Kidney (tissue), 22 donors: Measurements from ENCODE around the gene F2. TPM values are rescaled to one million over a fixed set of nuclear protein-coding genes. Genes with fewer than 3 reads are reported as not detected.
"Not testable (repeated sequence)": the region's sequence is repeated elsewhere in the genome, so short reads cannot be mapped to it uniquely, and the experiment has no call there.

Experiments used
- DNase-seq, 5 donors: peaks; one replicate each; pipeline ENCODE4 v3.0.0-alpha.2; 2013 to 2020
- FAIRE-seq: peaks from 2 replicates; lab custom pipeline; 2012; peaks lifted over from hg19 to GRCh38; lab: Jason Lieb, UNC
- H3K27ac ChIP-seq, 2 donors: one replicate each; pipeline ENCODE4 v1.7.0; 2013; ENCODE audit warnings: low read depth in 2 of 2, low read length in 2 of 2, inconsistent platforms in 1 of 2
- H3K27me3 ChIP-seq: one replicate; pipeline ENCODE4 v1.7.1; 2013; ENCODE audit warnings: low read length, inconsistent platforms; ENCODE audit not compliant: control insufficient read depth, insufficient read depth
- H3K36me3 ChIP-seq, 3 donors: one replicate each; pipeline versions ENCODE4 v1.7.0 to v1.7.1; 2013; ENCODE audit warnings: low read length in 3 of 3, control low read depth in 1 of 3, inconsistent platforms in 1 of 3; ENCODE audit not compliant: insufficient read depth in 3 of 3, control insufficient read depth in 2 of 3
- H3K4me1 ChIP-seq, 3 donors: one replicate each; pipeline versions ENCODE4 v1.7.0 to v1.7.1; 2013; ENCODE audit warnings: low read length in 3 of 3, inconsistent platforms in 1 of 3, low read depth in 1 of 3; ENCODE audit not compliant: control insufficient read depth in 2 of 3, insufficient read depth in 2 of 3
- H3K4me3 ChIP-seq, 3 donors: one replicate each; pipeline versions ENCODE4 v1.7.0 to v1.8.1; 2013; ENCODE audit warnings: low read length in 3 of 3, control low read depth in 1 of 3, inconsistent platforms in 1 of 3
- H3K9ac ChIP-seq, 3 donors: one replicate each; pipeline versions ENCODE4 v1.7.0 to v1.7.1; 2013; ENCODE audit warnings: low read length in 3 of 3, control low read depth in 1 of 3, inconsistent platforms in 1 of 3
- H3K9me3 ChIP-seq, 3 donors: one replicate each; pipeline versions ENCODE4 v1.7.0 to v1.7.1; 2013; ENCODE audit warnings: low read length in 3 of 3, control low read depth in 1 of 3, inconsistent platforms in 1 of 3; ENCODE audit not compliant: control insufficient read depth in 2 of 3, insufficient read depth in 1 of 3
- intact Hi-C: fragments of 100-400 bp; cut with DNase I; formaldehyde crosslinking; loops from one replicate; pipeline ENCODE4 v1.11.1; 2022
- long read RNA-seq, 10 donors: library from polyadenylated mRNA in 1 of 10; unstranded in 1 of 10; transcript quantifications; one replicate each; pipeline ENCODE4 v2.0.0 and lab custom pipeline, GENCODE V29; 2021 to 2026
- polyA plus RNA-seq: library from polyadenylated mRNA; stranded (reverse); fragments of 350-450 nt; fragmentation: Illumina TruSeq; extraction: RNeasy Lipid Tissue Mini Kit (QIAGEN cat#74804); gene quantifications from one replicate; pipeline ENCODE4 v1.2.3, GENCODE V29; 2014; ENCODE audit warnings: low read depth, low replicate concordance; ENCODE audit not compliant: insufficient read depth
- total RNA-seq: library from RNA; stranded (reverse); fragmentation: NEBNext Ultra II Directional; extraction: Animal tissue kit (Norgen Biotek cat#: 25700); gene quantifications from one replicate; pipeline ENCODE4 v1.2.1, GENCODE V29; 2021
- TF ChIP-seq, protein P1 (sequence below): IDR thresholded peaks from 3 replicates; pipeline ENCODE4 v1.5.1; 2012; ENCODE audit warnings: mild to moderate bottlenecking, moderate library complexity, borderline replicate concordance; ENCODE audit not compliant: insufficient read depth; ENCODE audit errors: extremely low read depth
- donor health status: control.
- donor health status: control.
- donor health status: control.
- donor health status: control.
- donor health status: control.
- donor health status: DM: yes; HTN: yes; CAD: no.
- donor health status: Normal renal cell carcinoma (clear cell type).

The F2 gene
- not detected for total RNA-seq
- not detected for polyA plus RNA-seq
- long read RNA-seq, donor 1, partial matches to known transcripts = 11 of 11 reads
- long read RNA-seq, donor 1, other reads (novel, unspliced or antisense) = 0 of 11 reads
- long read RNA-seq, donor 2, partial matches to known transcripts = 0 of 1 reads
- long read RNA-seq, donor 2, other reads (novel, unspliced or antisense) = 0 of 1 reads
- long read RNA-seq, donor 3, partial matches to known transcripts = 0 of 2 reads
- long read RNA-seq, donor 3, other reads (novel, unspliced or antisense) = 0 of 2 reads
- long read RNA-seq, donor 4, partial matches to known transcripts = 0 of 1 reads
- long read RNA-seq, donor 4, other reads (novel, unspliced or antisense) = 0 of 1 reads
- long read RNA-seq, donor 5 = 0 reads
- long read RNA-seq, donor 6 = 0 reads
- long read RNA-seq, donor 7 = 0 reads
- long read RNA-seq, donor 8 = 0 reads
- long read RNA-seq, donor 9 = 0 reads
- long read RNA-seq, donor 10 = 0 reads

DNA sequence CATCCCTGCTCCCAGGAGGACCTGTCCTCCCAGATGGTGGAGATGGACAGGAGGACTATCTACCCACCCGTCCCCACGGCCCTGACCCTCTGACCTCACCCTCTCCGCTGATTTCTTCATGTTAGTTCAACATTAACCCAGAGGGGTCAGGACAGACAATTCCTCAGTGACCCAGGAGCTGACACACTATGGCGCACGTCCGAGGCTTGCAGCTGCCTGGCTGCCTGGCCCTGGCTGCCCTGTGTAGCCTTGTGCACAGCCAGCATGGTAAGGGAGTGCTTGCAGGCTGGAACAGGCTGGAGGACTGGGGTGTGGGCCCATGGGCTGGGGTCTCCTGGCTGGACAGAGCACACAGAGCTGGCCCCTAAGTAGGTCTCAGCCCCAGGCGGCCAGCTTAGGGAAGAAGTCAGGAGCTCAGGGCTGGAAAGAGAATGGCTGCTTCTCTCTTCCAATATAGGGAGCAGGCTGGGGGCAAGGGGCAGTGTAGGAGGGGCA lies at the start of gene F2:
Gene F2, plus strand, starts transcription at position 166 of the 495 bp plus-strand sequence. Its CDS starts 23 bp downstream, at position 189.
- Histone ChIP-seq H3K4me3 (no peak within 1 kb of the TSS), H3K27ac (no peak within 1 kb of the TSS), H3K9me3 (no peaks in the 10 kb centered on the region), H3K4me1 (no peaks in the 10 kb centered on the region), H3K36me3 (no peaks in the 10 kb centered on the region), H3K27me3 (no peaks in the 10 kb centered on the region), H3K9ac (no peak within 1 kb of the TSS)
- TF ChIP-seq, protein P1, sequence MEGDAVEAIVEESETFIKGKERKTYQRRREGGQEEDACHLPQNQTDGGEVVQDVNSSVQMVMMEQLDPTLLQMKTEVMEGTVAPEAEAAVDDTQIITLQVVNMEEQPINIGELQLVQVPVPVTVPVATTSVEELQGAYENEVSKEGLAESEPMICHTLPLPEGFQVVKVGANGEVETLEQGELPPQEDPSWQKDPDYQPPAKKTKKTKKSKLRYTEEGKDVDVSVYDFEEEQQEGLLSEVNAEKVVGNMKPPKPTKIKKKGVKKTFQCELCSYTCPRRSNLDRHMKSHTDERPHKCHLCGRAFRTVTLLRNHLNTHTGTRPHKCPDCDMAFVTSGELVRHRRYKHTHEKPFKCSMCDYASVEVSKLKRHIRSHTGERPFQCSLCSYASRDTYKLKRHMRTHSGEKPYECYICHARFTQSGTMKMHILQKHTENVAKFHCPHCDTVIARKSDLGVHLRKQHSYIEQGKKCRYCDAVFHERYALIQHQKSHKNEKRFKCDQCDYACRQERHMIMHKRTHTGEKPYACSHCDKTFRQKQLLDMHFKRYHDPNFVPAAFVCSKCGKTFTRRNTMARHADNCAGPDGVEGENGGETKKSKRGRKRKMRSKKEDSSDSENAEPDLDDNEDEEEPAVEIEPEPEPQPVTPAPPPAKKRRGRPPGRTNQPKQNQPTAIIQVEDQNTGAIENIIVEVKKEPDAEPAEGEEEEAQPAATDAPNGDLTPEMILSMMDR = no peak
- FAIRE-seq = no peak
- intact Hi-C loops = no loop called here
- DNase-seq = no peak

GRCh38 chr11:46669711-46670139 lies 49.3 kb upstream of the F2 start:
- TF ChIP-seq, protein P1 = no peak
- no peak overlapping the region for H3K4me3 ChIP-seq
- peaks cover 9 to 45% (median 37%) of the 10 kb centered on the region in 3 donors for H3K36me3 ChIP-seq
- FAIRE-seq (no peak), DNase-seq (no peak)
- no peak overlapping the region for H3K9ac ChIP-seq
- no peaks in the 10 kb centered on the region for H3K27me3 ChIP-seq
- H3K4me1 ChIP-seq = peaks cover 0 to 7% (median 6%) of the 10 kb centered on the region in 3 donors
- intact Hi-C loops = no loop called here
- no peaks in the 10 kb centered on the region for H3K9me3 ChIP-seq
- no peak overlapping the region for H3K27ac ChIP-seq

GRCh38 chr11:46670521-46670920 lies 48.5 kb upstream of the F2 start:
- FAIRE-seq, H3K4me3 ChIP-seq, H3K9ac ChIP-seq, DNase-seq, H3K27ac ChIP-seq, H3K27me3 ChIP-seq, intact Hi-C loops, H3K9me3 ChIP-seq: not testable (repeated sequence)
- peaks cover 9 to 39% (median 36%) of the 10 kb centered on the region in 3 donors for H3K36me3 ChIP-seq
- peaks cover 0 to 14% (median 7%) of the 10 kb centered on the region in 3 donors for H3K4me1 ChIP-seq

DNA sequence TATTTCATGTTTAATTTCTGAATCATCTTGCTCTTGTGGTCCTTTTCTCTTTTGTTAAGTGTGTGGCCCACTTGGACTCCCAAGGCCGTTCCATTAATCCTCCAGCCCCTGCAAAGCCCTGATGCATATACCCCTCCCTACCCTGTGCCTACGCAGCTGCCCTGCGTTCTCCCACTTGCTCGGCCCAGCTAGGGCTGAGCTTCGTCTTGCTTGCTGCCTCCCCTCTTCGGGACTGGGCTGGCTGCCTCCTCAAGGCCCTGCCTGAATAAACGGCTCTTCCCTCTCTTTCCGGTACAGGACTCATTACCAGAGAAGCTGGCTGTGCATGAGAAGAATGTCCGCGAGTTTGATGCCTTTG lies 47.1 kb upstream of the F2 start:
- Histone ChIP-seq H3K27me3 (no peaks in the 10 kb centered on the region), H3K9ac (no peak overlapping the region), H3K4me1 (peaks cover 0 to 24% (median under 1%) of the 10 kb centered on the region in 3 donors), H3K9me3 (no peaks in the 10 kb centered on the region), H3K4me3 (no peak overlapping the region), H3K36me3 (peaks cover 9 to 39% (median 36%) of the 10 kb centered on the region in 3 donors), H3K27ac (no peak overlapping the region)
- intact Hi-C loops = no loop called here
- TF ChIP-seq, protein P1 = no peak
- FAIRE-seq (no peak), DNase-seq (no peak)
